ENCODE measurements around the gene SCGB3A2.

GRCh38 chr5:147876141-147876540 lies 2.4 kb upstream of the SCGB3A2 start:
- TF ChIP-seq, protein P1, sequence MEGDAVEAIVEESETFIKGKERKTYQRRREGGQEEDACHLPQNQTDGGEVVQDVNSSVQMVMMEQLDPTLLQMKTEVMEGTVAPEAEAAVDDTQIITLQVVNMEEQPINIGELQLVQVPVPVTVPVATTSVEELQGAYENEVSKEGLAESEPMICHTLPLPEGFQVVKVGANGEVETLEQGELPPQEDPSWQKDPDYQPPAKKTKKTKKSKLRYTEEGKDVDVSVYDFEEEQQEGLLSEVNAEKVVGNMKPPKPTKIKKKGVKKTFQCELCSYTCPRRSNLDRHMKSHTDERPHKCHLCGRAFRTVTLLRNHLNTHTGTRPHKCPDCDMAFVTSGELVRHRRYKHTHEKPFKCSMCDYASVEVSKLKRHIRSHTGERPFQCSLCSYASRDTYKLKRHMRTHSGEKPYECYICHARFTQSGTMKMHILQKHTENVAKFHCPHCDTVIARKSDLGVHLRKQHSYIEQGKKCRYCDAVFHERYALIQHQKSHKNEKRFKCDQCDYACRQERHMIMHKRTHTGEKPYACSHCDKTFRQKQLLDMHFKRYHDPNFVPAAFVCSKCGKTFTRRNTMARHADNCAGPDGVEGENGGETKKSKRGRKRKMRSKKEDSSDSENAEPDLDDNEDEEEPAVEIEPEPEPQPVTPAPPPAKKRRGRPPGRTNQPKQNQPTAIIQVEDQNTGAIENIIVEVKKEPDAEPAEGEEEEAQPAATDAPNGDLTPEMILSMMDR (IDR thresholded peaks at IDR 0.05; ENCODE audit: insufficient read depth, low read length, poor library complexity, severe bottlenecking) = no peak
- no peak for TF ChIP-seq EZH2phosphoT487 (conservative IDR thresholded peaks at IDR 0.05; ENCODE audit: low read length)
